Ovary (tissue), 3 donors: ENCODE data around the gene LARGE1.

Experiments used
- EP300 ChIP-seq: sonication (generic); formaldehyde crosslinking; IDR thresholded peaks from one replicate; pipeline ENCODE4 v1.6.1; 2017; ENCODE audit warnings: antibody characterized with exemption
- TF ChIP-seq, protein P1 (sequence below), 3 donors: fragments of 450-650 bp in 2 of 3; fragments of 200-600 bp in 1 of 3; IDR thresholded peaks; one replicate each; pipeline versions ENCODE4 v1.5.1 to v1.8.0; 2016 to 2022; ENCODE audit warnings: antibody characterized with exemption in 3 of 3, mild to moderate bottlenecking in 1 of 3
- donor health status: DM: no; HTN: no; CAD: no.

DNA sequence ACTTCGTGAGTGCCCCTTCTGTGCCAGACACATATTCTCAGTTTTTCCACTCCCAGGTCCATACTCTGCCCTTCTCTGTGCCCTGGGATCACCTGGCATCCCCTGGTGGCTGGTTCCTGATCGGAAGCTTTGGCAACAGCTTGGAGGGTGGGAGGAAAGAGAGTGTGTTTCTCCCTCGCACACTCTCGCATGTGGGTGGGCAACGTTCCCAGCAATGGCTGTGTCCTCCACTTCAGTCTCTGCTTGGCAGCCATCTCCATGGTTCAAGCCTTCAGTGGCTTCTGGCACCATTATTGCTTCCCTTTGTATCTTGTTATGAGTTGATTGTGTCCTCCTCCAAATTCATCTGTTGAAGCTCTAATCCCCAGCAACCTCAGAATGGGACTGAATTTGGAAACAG, 519.4 kb downstream of the LARGE1 start:
- TF ChIP-seq, protein P1, sequence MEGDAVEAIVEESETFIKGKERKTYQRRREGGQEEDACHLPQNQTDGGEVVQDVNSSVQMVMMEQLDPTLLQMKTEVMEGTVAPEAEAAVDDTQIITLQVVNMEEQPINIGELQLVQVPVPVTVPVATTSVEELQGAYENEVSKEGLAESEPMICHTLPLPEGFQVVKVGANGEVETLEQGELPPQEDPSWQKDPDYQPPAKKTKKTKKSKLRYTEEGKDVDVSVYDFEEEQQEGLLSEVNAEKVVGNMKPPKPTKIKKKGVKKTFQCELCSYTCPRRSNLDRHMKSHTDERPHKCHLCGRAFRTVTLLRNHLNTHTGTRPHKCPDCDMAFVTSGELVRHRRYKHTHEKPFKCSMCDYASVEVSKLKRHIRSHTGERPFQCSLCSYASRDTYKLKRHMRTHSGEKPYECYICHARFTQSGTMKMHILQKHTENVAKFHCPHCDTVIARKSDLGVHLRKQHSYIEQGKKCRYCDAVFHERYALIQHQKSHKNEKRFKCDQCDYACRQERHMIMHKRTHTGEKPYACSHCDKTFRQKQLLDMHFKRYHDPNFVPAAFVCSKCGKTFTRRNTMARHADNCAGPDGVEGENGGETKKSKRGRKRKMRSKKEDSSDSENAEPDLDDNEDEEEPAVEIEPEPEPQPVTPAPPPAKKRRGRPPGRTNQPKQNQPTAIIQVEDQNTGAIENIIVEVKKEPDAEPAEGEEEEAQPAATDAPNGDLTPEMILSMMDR (IDR thresholded peaks at IDR 0.05): no peak
- no peak for TF ChIP-seq EP300
